Esophagus muscularis mucosa (tissue), 4 donors: ENCODE results near the gene LUC7L2. TPM values are rescaled to one million over a fixed set of nuclear protein-coding genes. Genes with fewer than 3 reads are reported as not detected.
"Not testable (repeated sequence)": the region's sequence is repeated elsewhere in the genome, so short reads cannot be mapped to it uniquely, and the experiment has no call there.

ENCODE experiments used
- DNase-seq: peaks from one replicate; pipeline ENCODE4 v3.0.0-alpha.2; 2017; ENCODE audit errors: extremely low spot score
- H3K27ac ChIP-seq, 4 donors: fragments of 200-600 bp; sonication (generic); replicated peaks in 1 of 4; 1 replicate in 3 of 4; 2 replicates in 1 of 4; pipeline ENCODE4 v1.5.1; 2016 to 2019; ENCODE audit warnings: mild to moderate bottlenecking in 1 of 4
- H3K27me3 ChIP-seq, 4 donors: fragments of 200-600 bp; sonication (generic); one replicate each; pipeline versions ENCODE4 v1.5.1 to v1.6.0; 2016 to 2019
- H3K36me3 ChIP-seq, 4 donors: fragments of 200-600 bp; sonication (generic); one replicate each; pipeline ENCODE4 v1.5.1; 2016 to 2019
- H3K4me1 ChIP-seq, 4 donors: fragments of 200-600 bp; sonication (generic); one replicate each; pipeline ENCODE4 v1.5.1; 2016 to 2019
- H3K4me3 ChIP-seq, 4 donors: fragments of 200-600 bp; sonication (generic); 1 replicate in 2 of 4; 2 replicates in 2 of 4; pipeline ENCODE4 v1.5.1; 2016 to 2019; ENCODE audit warnings: mild to moderate bottlenecking in 4 of 4, moderate library complexity in 1 of 4
- H3K9me3 ChIP-seq, 4 donors: fragments of 200-600 bp; sonication (generic); 1 replicate in 3 of 4; 2 replicates in 1 of 4; pipeline ENCODE4 v1.5.1; 2016 to 2019
- EP300 ChIP-seq: sonication (generic); formaldehyde crosslinking; IDR thresholded peaks from one replicate; pipeline ENCODE4 v1.6.1; 2017; ENCODE audit warnings: antibody characterized with exemption
- POLR2A ChIP-seq: fragments of 450-650 bp; IDR thresholded peaks from one replicate; pipeline ENCODE4 v1.6.1; 2017; ENCODE audit warnings: antibody characterized with exemption, moderate library complexity, mild to moderate bottlenecking, low read depth
- POLR2AphosphoS5 ChIP-seq, 2 donors: sonication (generic); formaldehyde crosslinking; IDR thresholded peaks; one replicate each; pipeline ENCODE4 v1.6.1; 2017; ENCODE audit warnings: antibody characterized with exemption in 2 of 2
- WGBS: methylation state at CpG from one replicate; pipeline ENCODE4 v1.1.5; 2018; 5-methylcytosine and 5-hydroxymethylcytosine counted together
- intact Hi-C: fragments of 100-400 bp; cut with DNase I; formaldehyde crosslinking; loops from one replicate; pipeline ENCODE4 v1.15.1; 2023
- total RNA-seq, 4 donors: library from RNA; depleted of rRNA; stranded (reverse); fragments of >200 nt; gene quantifications; one replicate each; pipeline versions ENCODE4 v1.1.0 to v1.2.1, GENCODE V29; 2016
- TF ChIP-seq, protein P1 (sequence below), 3 experiments: fragments of 200-600 bp in 2 of 3; fragments of 450-650 bp in 1 of 3; sonication (generic) in 2 of 3; IDR thresholded peaks; one replicate each; pipeline ENCODE4 v1.5.1; 2017 to 2019; ENCODE audit warnings: antibody characterized with exemption in 3 of 3, mild to moderate bottlenecking in 2 of 3, moderate library complexity in 1 of 3

Gene LUC7L2
- total RNA-seq, 4 donors from 2014 or later, result 56.0 to 63.7 (median 58.3) TPM

DNA sequence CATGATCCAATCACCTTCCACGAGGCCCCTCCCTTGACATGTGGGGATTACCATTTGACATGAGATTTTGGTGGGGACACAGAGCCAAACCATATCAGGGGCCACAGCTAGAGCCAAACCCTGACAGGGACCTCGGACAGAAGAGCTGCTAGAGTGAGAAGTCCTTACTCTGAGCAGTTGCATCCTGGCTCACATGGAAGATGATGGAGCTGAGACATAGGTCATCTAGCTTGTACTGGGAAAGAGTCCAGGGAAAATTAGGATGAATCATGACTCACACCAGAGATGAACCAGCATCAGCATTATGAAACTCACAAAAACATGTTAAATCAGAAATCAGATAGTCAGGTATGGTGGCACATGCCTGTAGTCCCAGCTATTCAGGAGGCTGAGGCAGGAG lies 31.3 kb upstream of the LUC7L2 start:
- Histone ChIP-seq H3K9me3 (no peaks in the 10 kb centered on the region), H3K27ac (no peak overlapping the region), H3K4me3 (no peak overlapping the region), H3K36me3 (no peaks in the 10 kb centered on the region), H3K27me3 (no peaks in the 10 kb centered on the region), H3K4me1 (no peaks in the 10 kb centered on the region)
- DNase-seq, result no peak
- intact Hi-C loops, result no loop called here
- WGBS, result 69% methylated on average over 2 of the region's 2 CpGs
- TF ChIP-seq, protein P1, sequence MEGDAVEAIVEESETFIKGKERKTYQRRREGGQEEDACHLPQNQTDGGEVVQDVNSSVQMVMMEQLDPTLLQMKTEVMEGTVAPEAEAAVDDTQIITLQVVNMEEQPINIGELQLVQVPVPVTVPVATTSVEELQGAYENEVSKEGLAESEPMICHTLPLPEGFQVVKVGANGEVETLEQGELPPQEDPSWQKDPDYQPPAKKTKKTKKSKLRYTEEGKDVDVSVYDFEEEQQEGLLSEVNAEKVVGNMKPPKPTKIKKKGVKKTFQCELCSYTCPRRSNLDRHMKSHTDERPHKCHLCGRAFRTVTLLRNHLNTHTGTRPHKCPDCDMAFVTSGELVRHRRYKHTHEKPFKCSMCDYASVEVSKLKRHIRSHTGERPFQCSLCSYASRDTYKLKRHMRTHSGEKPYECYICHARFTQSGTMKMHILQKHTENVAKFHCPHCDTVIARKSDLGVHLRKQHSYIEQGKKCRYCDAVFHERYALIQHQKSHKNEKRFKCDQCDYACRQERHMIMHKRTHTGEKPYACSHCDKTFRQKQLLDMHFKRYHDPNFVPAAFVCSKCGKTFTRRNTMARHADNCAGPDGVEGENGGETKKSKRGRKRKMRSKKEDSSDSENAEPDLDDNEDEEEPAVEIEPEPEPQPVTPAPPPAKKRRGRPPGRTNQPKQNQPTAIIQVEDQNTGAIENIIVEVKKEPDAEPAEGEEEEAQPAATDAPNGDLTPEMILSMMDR (IDR thresholded peaks at IDR 0.05), result no peak
- TF ChIP-seq EP300 (no peak), POLR2A (no peak), POLR2AphosphoS5 (IDR thresholded peaks at IDR 0.05) (no peak)

GRCh38 chr7:139329119-139329518 lies 30.6 kb upstream of the LUC7L2 start:
- Histone ChIP-seq H3K27ac (no peak overlapping the region), H3K36me3 (no peaks in the 10 kb centered on the region), H3K4me1 (no peaks in the 10 kb centered on the region), H3K9me3 (no peaks in the 10 kb centered on the region), H3K4me3 (no peak overlapping the region), H3K27me3 (no peaks in the 10 kb centered on the region)
- WGBS, result 58% methylated on average over 2 of the region's 2 CpGs
- TF ChIP-seq EP300, result no peak
- TF ChIP-seq POLR2A, result no peak
- no peak for TF ChIP-seq POLR2AphosphoS5 (IDR thresholded peaks at IDR 0.05)
- TF ChIP-seq, protein P1 (IDR thresholded peaks at IDR 0.05), result no peak
- DNase-seq, result no peak
- intact Hi-C loops, result no loop called here

GRCh38 chr7:139330333-139331030 lies 29.2 kb upstream of the LUC7L2 start:
- intact Hi-C loops, result no loop called here
- WGBS, result 89% methylated on average over 3 of the region's 3 CpGs
- no peaks in the 10 kb centered on the region for H3K4me1 ChIP-seq
- H3K4me3 ChIP-seq, result no peak overlapping the region
- no peak overlapping the region for H3K27ac ChIP-seq
- no peaks in the 10 kb centered on the region for H3K36me3 ChIP-seq
- H3K9me3 ChIP-seq, result no peaks in the 10 kb centered on the region
- no peak for TF ChIP-seq EP300
- TF ChIP-seq, protein P1 (IDR thresholded peaks at IDR 0.05), result no peak
- no peak for TF ChIP-seq POLR2A
- TF ChIP-seq POLR2AphosphoS5 (IDR thresholded peaks at IDR 0.05), result no peak
- no peaks in the 10 kb centered on the region for H3K27me3 ChIP-seq
- no peak for DNase-seq

DNA sequence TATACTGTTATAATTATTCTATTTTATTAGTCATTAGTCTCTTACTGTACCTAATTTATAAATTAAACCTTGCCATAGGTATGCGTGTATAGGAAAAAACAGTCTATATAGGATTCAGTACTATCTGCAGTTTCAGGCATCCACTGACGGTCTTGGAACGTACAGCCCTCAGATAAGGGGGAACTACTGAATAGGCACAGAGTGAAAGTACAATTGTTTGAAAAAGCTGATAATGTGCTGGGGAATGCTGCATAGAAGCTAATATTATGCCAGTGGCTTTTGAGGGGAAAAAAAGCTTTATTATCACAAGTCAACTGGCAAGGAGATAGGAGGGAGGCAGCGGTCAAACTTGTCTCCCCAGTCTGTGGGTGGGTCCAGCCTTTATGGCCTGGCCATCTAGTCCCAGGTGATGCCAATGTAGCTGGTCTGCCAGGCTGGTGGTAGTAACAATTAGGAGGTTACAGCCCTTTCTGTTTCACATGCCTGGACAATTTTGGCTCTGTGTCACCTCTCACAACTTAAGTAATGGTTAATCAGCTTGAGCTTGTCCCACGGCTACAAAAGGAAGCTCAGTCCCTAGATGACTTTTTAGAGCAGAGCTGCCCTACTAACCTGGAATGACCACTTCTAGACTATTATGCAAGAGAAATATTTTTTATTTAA lies 26.9 kb upstream of the LUC7L2 start:
- TF ChIP-seq, protein P1 (IDR thresholded peaks at IDR 0.05), result no peak
- TF ChIP-seq EP300, result no peak
- no peak for TF ChIP-seq POLR2A
- TF ChIP-seq POLR2AphosphoS5 (IDR thresholded peaks at IDR 0.05), result no peak
- no peaks in the 10 kb centered on the region for H3K9me3 ChIP-seq
- no peak overlapping the region for H3K4me3 ChIP-seq
- H3K27ac ChIP-seq, result no peak overlapping the region
- H3K27me3 ChIP-seq, result no peaks in the 10 kb centered on the region
- H3K36me3 ChIP-seq, result no peaks in the 10 kb centered on the region
- WGBS, result 85% methylated on average over 5 of the region's 5 CpGs
- H3K4me1 ChIP-seq, result no peaks in the 10 kb centered on the region
- no peak for DNase-seq
- intact Hi-C loops, result no loop called here

DNA sequence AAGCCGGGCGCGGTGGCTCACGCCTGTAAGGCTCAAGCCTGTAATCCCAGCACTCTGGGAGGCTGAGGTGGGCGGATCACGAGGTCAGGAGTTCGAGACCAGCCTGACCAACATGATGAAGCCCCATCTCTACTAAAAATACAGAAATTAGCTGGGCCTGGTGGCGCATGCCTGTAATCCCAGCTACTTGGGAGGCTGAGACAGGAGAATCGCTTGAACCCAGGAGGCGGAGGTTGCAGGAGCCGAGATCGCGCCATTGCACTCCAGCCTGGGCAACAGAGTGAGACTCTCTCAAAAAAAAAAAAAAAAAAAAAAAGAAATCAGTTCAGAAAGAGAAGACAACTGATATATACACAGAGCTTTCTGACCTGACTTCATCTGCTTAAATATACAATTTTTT lies 26.3 kb upstream of the LUC7L2 start:
- 97% methylated on average over 13 of the region's 13 CpGs for WGBS
- DNase-seq, H3K36me3 ChIP-seq, H3K4me1 ChIP-seq, H3K27ac ChIP-seq, H3K27me3 ChIP-seq, H3K9me3 ChIP-seq, H3K4me3 ChIP-seq, intact Hi-C loops: not testable (repeated sequence)
